Loucy (cell line): ENCODE results near the gene KRTAP10-11.

Experiments
- H2AFZ ChIP-seq: fragments of 200-600 bp; sonication (generic); 2 replicates; pipeline ENCODE4 v1.6.0; 2016; ENCODE audit warnings: antibody characterized with exemption, mild to moderate bottlenecking, low read length, moderate library complexity
- H3F3A ChIP-seq: fragments of 200-600 bp; 2 replicates; pipeline ENCODE4 v1.6.0; 2016; ENCODE audit warnings: antibody characterized with exemption, low read depth, mild to moderate bottlenecking
- H3K27me3 ChIP-seq: fragments of 200-600 bp; sonication (generic); 2 replicates; pipeline ENCODE4 v1.6.1; 2014; ENCODE audit warnings: low read length, mild to moderate bottlenecking; ENCODE audit not compliant: insufficient read depth, poor library complexity, severe bottlenecking
- H3K36me3 ChIP-seq: fragments of 200-600 bp; sonication (generic); 2 replicates; pipeline ENCODE4 v1.6.1; 2016; ENCODE audit warnings: low read length; ENCODE audit not compliant: insufficient read depth
- H3K4me1 ChIP-seq: fragments of 200-600 bp; sonication (generic); 2 replicates; pipeline ENCODE4 v1.5.1; 2014; ENCODE audit warnings: low read length, mild to moderate bottlenecking; ENCODE audit not compliant: insufficient read depth, poor library complexity, severe bottlenecking
- H3K4me2 ChIP-seq: fragments of 200-600 bp; sonication (generic); 2 replicates; pipeline ENCODE4 v1.6.0; 2014; ENCODE audit warnings: antibody characterized with exemption, low read length, low read depth, mild to moderate bottlenecking; ENCODE audit not compliant: poor library complexity, severe bottlenecking
- H3K4me3 ChIP-seq: fragments of 200-600 bp; sonication (generic); 2 replicates; pipeline ENCODE4 v1.5.1; 2014; ENCODE audit warnings: low read length, mild to moderate bottlenecking, mixed read lengths; ENCODE audit not compliant: poor library complexity, severe bottlenecking
- H3K79me2 ChIP-seq: fragments of 200-600 bp; sonication (generic); 2 replicates; pipeline ENCODE4 v1.6.1; 2014; ENCODE audit warnings: low read length; ENCODE audit not compliant: insufficient read depth
- H3K9ac ChIP-seq: fragments of 200-600 bp; sonication (generic); 2 replicates; pipeline ENCODE4 v1.6.0; 2014; ENCODE audit warnings: mild to moderate bottlenecking, low read depth, low read length, moderate library complexity; ENCODE audit not compliant: poor library complexity, severe bottlenecking
- H3K9me2 ChIP-seq: fragments of 200-600 bp; sonication (generic); replicated peaks from 2 replicates; pipeline ENCODE4 v1.6.1; 2016; ENCODE audit warnings: low read depth, low read length, mixed read lengths
- H3K9me3 ChIP-seq: fragments of 200-600 bp; sonication (generic); 2 replicates; pipeline ENCODE4 v1.6.1; 2014; ENCODE audit warnings: mild to moderate bottlenecking, antibody characterized with exemption, low read length, low read depth; ENCODE audit not compliant: insufficient read depth
- H4K20me1 ChIP-seq: fragments of 200-600 bp; sonication (generic); 2 replicates; pipeline ENCODE4 v1.6.0; 2014; ENCODE audit warnings: antibody characterized with exemption, low read length, mild to moderate bottlenecking; ENCODE audit not compliant: insufficient read depth, poor library complexity, severe bottlenecking
- CTCF ChIP-seq: fragments of 200-600 bp; sonication (generic); conservative IDR thresholded peaks from 2 replicates; pipeline ENCODE4 v1.5.1; 2014; ENCODE audit warnings: mild to moderate bottlenecking, antibody characterized with exemption, low read length
- EZH2phosphoT487 ChIP-seq: fragments of 200-600 bp; IDR thresholded peaks from 2 replicates; pipeline ENCODE4 v1.6.1; 2018; ENCODE audit warnings: antibody characterized with exemption, mild to moderate bottlenecking, moderate library complexity, borderline replicate concordance

The KRTAP10-11 gene

GRCh38 chr21:44615466-44615865 is 30.7 kb upstream of the KRTAP10-11 start:
- Histone ChIP-seq H3K4me2 (no peak overlapping the region), H4K20me1 (no peaks in the 10 kb centered on the region), H3K9ac (no peak overlapping the region), H3K9me2 (no peaks in the 10 kb centered on the region), H3K4me3 (no peak overlapping the region), H3K27me3 (no peaks in the 10 kb centered on the region), H3K36me3 (no peaks in the 10 kb centered on the region), H3F3A (no peaks in the 10 kb centered on the region), H2AFZ (no peak overlapping the region), H3K79me2 (no peaks in the 10 kb centered on the region), H3K4me1 (no peaks in the 10 kb centered on the region), H3K9me3 (peaks cover 9% of the 10 kb centered on the region; the same call in 1 of the 2 replicates)
- TF ChIP-seq CTCF (no peak), EZH2phosphoT487 (no peak)

- no peaks in the 10 kb centered on the region for H3K4me1 ChIP-seq
- no peak overlapping the region for H3K4me3 ChIP-seq
- H3K9me2 ChIP-seq, result no peaks in the 10 kb centered on the region
- H3K4me2 ChIP-seq, result no peak overlapping the region
- no peaks in the 10 kb centered on the region for H3F3A ChIP-seq
- peaks cover 9% of the 10 kb centered on the region; the same call in 1 of the 2 replicates for H3K9me3 ChIP-seq
- H3K36me3 ChIP-seq, result no peaks in the 10 kb centered on the region
- H2AFZ ChIP-seq, result no peak overlapping the region
- no peaks in the 10 kb centered on the region for H3K79me2 ChIP-seq
- H4K20me1 ChIP-seq, result no peaks in the 10 kb centered on the region
- TF ChIP-seq CTCF, result no peak
- TF ChIP-seq EZH2phosphoT487, result no peak
- no peaks in the 10 kb centered on the region for H3K27me3 ChIP-seq
- H3K9ac ChIP-seq, result no peak overlapping the region
Measured at GRCh38 chr21:44615911-44616590, 30.2 kb upstream of the KRTAP10-11 start.

GRCh38 chr21:44616591-44616926 is 29.7 kb upstream of the KRTAP10-11 start:
- peaks cover 7% of the 10 kb centered on the region; the same call in 1 of the 2 replicates for H3K9me3 ChIP-seq
- no peak for TF ChIP-seq CTCF
- TF ChIP-seq EZH2phosphoT487, result no peak
- H3K9me2 ChIP-seq, result no peaks in the 10 kb centered on the region
- H3K36me3 ChIP-seq, result no peaks in the 10 kb centered on the region
- H2AFZ ChIP-seq, result no peak overlapping the region
- H3K4me3 ChIP-seq, result no peak overlapping the region
- no peaks in the 10 kb centered on the region for H3K79me2 ChIP-seq
- no peaks in the 10 kb centered on the region for H3K4me1 ChIP-seq
- H3K4me2 ChIP-seq, result no peak overlapping the region
- no peaks in the 10 kb centered on the region for H4K20me1 ChIP-seq
- no peaks in the 10 kb centered on the region for H3K27me3 ChIP-seq
- no peak overlapping the region for H3K9ac ChIP-seq
- H3F3A ChIP-seq, result no peaks in the 10 kb centered on the region
